Left lobe of liver (tissue), 2 donors: ENCODE results near the gene MCRS1. TPM values are rescaled to one million over a fixed set of nuclear protein-coding genes. Genes with fewer than 3 reads are reported as not detected.
"Not testable (repeated sequence)": the region's sequence is repeated elsewhere in the genome, so short reads cannot be mapped to it uniquely, and the experiment has no call there.

ENCODE experiments used
- ATAC-seq: fragments of 200-7000 bp; cut with Tn5 transposase; one replicate; pipeline ENCODE4 v1.9.1; 2020; ENCODE audit warnings: mild to moderate bottlenecking, moderate library complexity
- DNase-seq: peaks from one replicate; pipeline ENCODE4 v3.0.0-alpha.2; 2020; ENCODE audit warnings: low spot score
- total RNA-seq: library from RNA; stranded (reverse); gene quantifications from one replicate; pipeline ENCODE4 v1.2.1, GENCODE V29; 2021
- donor health status: DM: no; HTN: no; CAD: no; lungs with moderate emphysema.
- donor health status: DM: no; HTN: yes; CAD: no.

The MCRS1 gene
- total RNA-seq, 1 donor from 2014 or later: 21.0 TPM

GRCh38 chr12:49542592-49543160 lies 25.3 kb downstream of the MCRS1 start:
- DNase-seq: no peak
- ATAC-seq: no peak

GRCh38 chr12:49541911-49542505 lies 25.9 kb downstream of the MCRS1 start:
- ATAC-seq: no peak
- DNase-seq: no peak

- ATAC-seq (no peak), DNase-seq (no peak)
These were observed 26.6 kb downstream of the MCRS1 start for GRCh38 chr12:49541140-49541861.

- ATAC-seq (no peak), DNase-seq (no peak)
These were observed 27.5 kb downstream of the MCRS1 start for GRCh38 chr12:49540229-49541139.

GRCh38 chr12:49539406-49540228 lies 28.3 kb downstream of the MCRS1 start:
- no peak for ATAC-seq
- DNase-seq: no peak

GRCh38 chr12:49538510-49539403 lies 29.2 kb downstream of the MCRS1 start, which contains the start of gene KCNH3:
TSS of gene KCNH3 (plus strand) at chr12:49539030. CDS start at chr12:49539417, 387 bp downstream.
- DNase-seq (peak; percentile 76), ATAC-seq (peak; percentile 88)

- ATAC-seq: peak; percentile 26
- no peak for DNase-seq
These were observed 30.0 kb downstream of the MCRS1 start for GRCh38 chr12:49537752-49538509.

GRCh38 chr12:49537231-49537751 lies 30.7 kb downstream of the MCRS1 start:
- no peak for DNase-seq

GRCh38 chr12:49536526-49537071 lies 31.3 kb downstream of the MCRS1 start:
- no peak for DNase-seq
- ATAC-seq: no peak

More at GRCh38 chr12:49537231-49537751, 30.7 kb downstream of the MCRS1 start:
- no peak for ATAC-seq

GRCh38 chr12:49535921-49536525 lies 31.9 kb downstream of the MCRS1 start:
- ATAC-seq: no peak
- DNase-seq: no peak

- no peak for DNase-seq
- no peak for ATAC-seq
These were observed 33.1 kb downstream of the MCRS1 start for GRCh38 chr12:49534731-49535278.

GRCh38 chr12:49534122-49534521 lies 33.8 kb downstream of the MCRS1 start:
- not testable (repeated sequence) for DNase-seq, ATAC-seq

- ATAC-seq (no peak), DNase-seq (no peak)
These were observed 34.6 kb downstream of the MCRS1 start for GRCh38 chr12:49533331-49533730.

GRCh38 chr12:49531745-49532144 lies 36.2 kb downstream of the MCRS1 start:
- no peak for DNase-seq
- ATAC-seq: no peak

GRCh38 chr12:49529414-49529813 lies 38.5 kb downstream of the MCRS1 start:
- ATAC-seq (no peak), DNase-seq (no peak)

- ATAC-seq (no peak), DNase-seq (no peak)
These were observed 40.4 kb downstream of the MCRS1 start for GRCh38 chr12:49527361-49528130.
